WTC11 (cell line): ENCODE data around the gene LRP4.
A peak's percentile ranks its signal among the peaks of the same experiment; 100 is the strongest.

Source experiments
- CTCF ChIP-seq: fragments of 200-600 bp; IDR thresholded peaks from 2 replicates; pipeline ENCODE4 v1.8.0; 2022; ENCODE audit warnings: antibody characterized with exemption
- JUN ChIP-seq: sonication (generic); formaldehyde crosslinking; IDR thresholded peaks from 2 replicates; pipeline ENCODE4 v1.8.0; 2023; ENCODE audit warnings: mild to moderate bottlenecking, missing genetic modification reagents
- NR3C1 ChIP-seq: sonication (generic); formaldehyde crosslinking; conservative IDR thresholded peaks from 2 replicates; pipeline ENCODE4 v1.8.1; 2023; ENCODE audit warnings: low read depth, mild to moderate bottlenecking, missing genetic modification reagents
- SMAD3 ChIP-seq: sonication (generic); formaldehyde crosslinking; IDR thresholded peaks from 2 replicates; pipeline ENCODE4 v1.8.0; 2022; ENCODE audit warnings: missing genetic modification reagents, mild to moderate bottlenecking, borderline replicate concordance
- SP1 ChIP-seq: sonication (generic); formaldehyde crosslinking; conservative IDR thresholded peaks from 2 replicates; pipeline ENCODE4 v1.8.1; 2022; ENCODE audit warnings: missing genetic modification reagents
- TCF7 ChIP-seq: sonication (generic); formaldehyde crosslinking; IDR thresholded peaks from 2 replicates; pipeline ENCODE4 v1.8.0; 2022; ENCODE audit warnings: mild to moderate bottlenecking, low read depth, missing genetic modification reagents, moderate library complexity
- USF2 ChIP-seq: sonication (generic); formaldehyde crosslinking; IDR thresholded peaks from 2 replicates; pipeline ENCODE4 v1.8.1; 2023; ENCODE audit warnings: mild to moderate bottlenecking, missing genetic modification reagents, moderate library complexity
- ZNF121 ChIP-seq: sonication (generic); formaldehyde crosslinking; IDR thresholded peaks from 2 replicates; pipeline ENCODE4 v1.8.0; 2023; ENCODE audit warnings: missing genetic modification reagents
- TF ChIP-seq, protein P1 (sequence below): sonication (generic); formaldehyde crosslinking; IDR thresholded peaks from 2 replicates; pipeline ENCODE4 v1.8.0; 2022; ENCODE audit warnings: mild to moderate bottlenecking, missing genetic modification reagents
- TF ChIP-seq, protein P2 (sequence below): fragments of 250-450 bp; sonication (Bioruptor Pico); IDR thresholded peaks from 2 replicates; pipeline ENCODE4 v1.8.0; 2021; ENCODE audit warnings: mild to moderate bottlenecking
- TF ChIP-seq, protein P3 (sequence below): sonication (generic); formaldehyde crosslinking; IDR thresholded peaks from 2 replicates; pipeline ENCODE4 v1.8.0; 2022; ENCODE audit warnings: mild to moderate bottlenecking, missing genetic modification reagents

DNA sequence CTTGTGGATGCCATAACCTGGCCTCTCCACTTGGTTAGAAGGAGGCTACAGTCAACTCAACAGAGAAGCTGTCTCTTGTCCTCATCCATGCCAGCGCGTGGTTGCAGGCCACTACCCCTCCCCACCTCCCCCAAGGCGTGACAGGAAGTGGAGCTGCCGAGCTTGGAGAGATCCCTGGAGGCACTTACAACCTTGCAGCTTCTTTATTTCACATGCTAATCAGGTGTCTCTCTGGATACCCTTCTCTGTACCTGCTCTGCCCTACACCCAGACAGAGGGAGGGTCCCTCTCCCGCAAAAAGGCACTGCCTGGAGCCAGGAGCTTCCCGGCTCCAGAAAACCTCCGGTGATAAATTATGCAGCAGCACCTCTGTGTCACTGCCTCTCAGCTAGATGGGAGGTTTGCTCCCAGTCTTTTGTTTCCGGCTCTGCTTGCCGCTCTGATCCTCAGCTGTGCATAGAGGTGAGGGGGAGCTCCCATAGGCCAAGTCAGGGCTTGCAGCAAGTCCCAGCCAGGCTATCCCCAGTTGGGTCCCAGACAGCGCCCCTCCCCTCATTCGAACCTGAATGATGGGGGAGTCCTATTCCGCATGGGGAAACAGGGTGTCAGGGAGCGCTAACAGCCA, 5.7 kb downstream of the LRP4 start:
- TF ChIP-seq, protein P1, sequence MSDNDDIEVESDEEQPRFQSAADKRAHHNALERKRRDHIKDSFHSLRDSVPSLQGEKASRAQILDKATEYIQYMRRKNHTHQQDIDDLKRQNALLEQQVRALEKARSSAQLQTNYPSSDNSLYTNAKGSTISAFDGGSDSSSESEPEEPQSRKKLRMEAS (CRISPR knock-in tag): peak; percentile 85; the same call in 1 of the 2 replicates
- no peak for TF ChIP-seq USF2 (CRISPR knock-in tag)
- TF ChIP-seq SP1 (CRISPR knock-in tag): no peak
- TF ChIP-seq CTCF: no peak
- TF ChIP-seq SMAD3 (CRISPR knock-in tag): peak; percentile 54; the same call in 1 of the 2 replicates
- TF ChIP-seq, protein P2, sequence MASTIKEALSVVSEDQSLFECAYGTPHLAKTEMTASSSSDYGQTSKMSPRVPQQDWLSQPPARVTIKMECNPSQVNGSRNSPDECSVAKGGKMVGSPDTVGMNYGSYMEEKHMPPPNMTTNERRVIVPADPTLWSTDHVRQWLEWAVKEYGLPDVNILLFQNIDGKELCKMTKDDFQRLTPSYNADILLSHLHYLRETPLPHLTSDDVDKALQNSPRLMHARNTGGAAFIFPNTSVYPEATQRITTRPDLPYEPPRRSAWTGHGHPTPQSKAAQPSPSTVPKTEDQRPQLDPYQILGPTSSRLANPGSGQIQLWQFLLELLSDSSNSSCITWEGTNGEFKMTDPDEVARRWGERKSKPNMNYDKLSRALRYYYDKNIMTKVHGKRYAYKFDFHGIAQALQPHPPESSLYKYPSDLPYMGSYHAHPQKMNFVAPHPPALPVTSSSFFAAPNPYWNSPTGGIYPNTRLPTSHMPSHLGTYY (CRISPR knock-in tag): no peak
- TF ChIP-seq ZNF121 (CRISPR knock-in tag): no peak
- no peak for TF ChIP-seq TCF7 (CRISPR knock-in tag)
- no peak for TF ChIP-seq NR3C1 (CRISPR knock-in tag)
- TF ChIP-seq, protein P3, sequence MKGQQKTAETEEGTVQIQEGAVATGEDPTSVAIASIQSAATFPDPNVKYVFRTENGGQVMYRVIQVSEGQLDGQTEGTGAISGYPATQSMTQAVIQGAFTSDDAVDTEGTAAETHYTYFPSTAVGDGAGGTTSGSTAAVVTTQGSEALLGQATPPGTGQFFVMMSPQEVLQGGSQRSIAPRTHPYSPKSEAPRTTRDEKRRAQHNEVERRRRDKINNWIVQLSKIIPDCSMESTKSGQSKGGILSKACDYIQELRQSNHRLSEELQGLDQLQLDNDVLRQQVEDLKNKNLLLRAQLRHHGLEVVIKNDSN (CRISPR knock-in tag): 0 out of 2 replicates have a peak, but pooled peaks have one; percentile 13
- no peak for TF ChIP-seq JUN (CRISPR knock-in tag)
